GM12878 (cell line): ENCODE measurements around the gene FCN2. TPM values are rescaled to one million over a fixed set of nuclear protein-coding genes. Genes with fewer than 3 reads are reported as not detected.

Experiments
- ATAC-seq: fragments of 200-7000 bp; cut with Tn5 transposase; 3 replicates; pipeline ENCODE4 v1.9.1; 2020; ENCODE audit warnings: mild to moderate bottlenecking, moderate library complexity
- BruUV-seq: library from RNA; stranded (reverse); fragments of 400-500 nt; replicated peaks from 2 replicates; lab custom pipeline; 2021; lab: Mats Ljungman, UMichigan
- CTCF ChIA-PET: fragments of 300-600 bp; sonication (Branson Sonifier 250); formaldehyde crosslinking; extraction: SDS; loops from one replicate; lab custom pipeline; 2021; ENCODE audit warnings: inconsistent platforms; lab: Yijun Ruan, JAX
- POLR2A ChIA-PET: fragments of 350-600 bp; formaldehyde crosslinking; extraction: SDS; loops from one replicate; lab custom pipeline; 2021; ENCODE audit warnings: inconsistent platforms; lab: Charles Lee
- RAD21 ChIA-PET: fragments of 300-600 bp; sonication (Branson Sonifier 250); formaldehyde crosslinking; loops from one replicate; lab custom pipeline; 2023; ENCODE audit warnings: antibody characterized with exemption; ENCODE audit not compliant: unreplicated experiment; lab: Charles Lee
- SMC1A ChIA-PET: fragments of 300-600 bp; sonication (Branson Sonifier 250); formaldehyde crosslinking; loops from one replicate; lab custom pipeline; 2023; ENCODE audit not compliant: unreplicated experiment, uncharacterized antibody; lab: Charles Lee
- DNase-seq: peaks from one replicate; pipeline ENCODE4 v3.0.0-alpha.2; 2011; ENCODE audit warnings: low read depth, low spot score
- FAIRE-seq: peaks from 3 replicates; lab custom pipeline; 2011; peaks lifted over from hg19 to GRCh38; lab: Jason Lieb, UNC
- H2AFZ ChIP-seq: 2 replicates; pipeline ENCODE4 v1.6.0; 2011; ENCODE audit warnings: low read depth, low read length, control low read depth; ENCODE audit not compliant: control insufficient read depth
- H3K27ac ChIP-seq: 2 replicates; pipeline ENCODE4 v1.5.1; 2011; ENCODE audit warnings: control low read depth; ENCODE audit not compliant: control insufficient read depth, insufficient read depth
- H3K27me3 ChIP-seq, 2 experiments: replicated peaks in 1 of 2; 2 replicates each; pipeline versions ENCODE4 v1.6.0 to v1.6.1; 2011; ENCODE audit warnings: low read length in 1 of 2; ENCODE audit not compliant: control insufficient read depth in 2 of 2, insufficient read depth in 2 of 2
- H3K36me3 ChIP-seq, 2 experiments: 2 replicates each; pipeline ENCODE4 v1.5.1; 2011; ENCODE audit warnings: low read length in 1 of 2; ENCODE audit not compliant: control insufficient read depth in 2 of 2, insufficient read depth in 2 of 2
- H3K4me1 ChIP-seq: 2 replicates; pipeline ENCODE4 v1.6.1; 2011; ENCODE audit warnings: mild to moderate bottlenecking, low read length, moderate library complexity, mixed read lengths; ENCODE audit not compliant: control insufficient read depth, insufficient read depth
- H3K4me2 ChIP-seq: 2 replicates; pipeline ENCODE4 v1.6.0; 2011; ENCODE audit warnings: control low read depth; ENCODE audit not compliant: control insufficient read depth, insufficient read depth
- H3K4me3 ChIP-seq: fragments of 200-600 bp; sonication (generic); 2 replicates; pipeline ENCODE4 v1.5.1; 2016
- H3K79me2 ChIP-seq: 2 replicates; pipeline ENCODE4 v1.6.0; 2011; ENCODE audit warnings: low read length; ENCODE audit not compliant: control insufficient read depth, insufficient read depth
- H3K9ac ChIP-seq: 2 replicates; pipeline ENCODE4 v1.8.0; 2011; ENCODE audit warnings: low read length, control low read depth, mixed read lengths; ENCODE audit not compliant: control insufficient read depth, insufficient read depth
- H3K9me3 ChIP-seq: replicated peaks from 3 replicates; pipeline ENCODE4 v1.5.1; 2011; ENCODE audit warnings: mild to moderate bottlenecking, low read length; ENCODE audit not compliant: control insufficient read depth, insufficient read depth
- H4K20me1 ChIP-seq: 2 replicates; pipeline ENCODE4 v1.6.0; 2011; ENCODE audit not compliant: control insufficient read depth, insufficient read depth
- KAT2A ChIP-seq: conservative IDR thresholded peaks from 2 replicates; pipeline ENCODE4 v1.6.1; 2011; ENCODE audit warnings: low read depth, low read length; ENCODE audit not compliant: control insufficient read depth
- SP1 ChIP-seq: IDR thresholded peaks from one replicate; pipeline ENCODE4 v1.6.1; 2011; ENCODE audit warnings: low read depth, low read length
- WGBS: methylation state at CpG from one replicate; pipeline ENCODE4 v1.1.6; 2016; ENCODE audit warnings: low lambda C conversion rate; ENCODE audit not compliant: insufficient replicate concordance, insufficient coverage; ENCODE audit errors: missing lambda C conversion rate; 5-methylcytosine and 5-hydroxymethylcytosine counted together
- in situ Hi-C: fragments of 300-500 bp; cut with MboI; formaldehyde crosslinking; loops from 9 replicates; pipeline ENCODE4 v1.14.3; 2018; ENCODE audit warnings: mixed read lengths
- intact Hi-C: fragments of 100-400 bp; cut with micrococcal nuclease; formaldehyde crosslinking; loops from one replicate; pipeline ENCODE4 v1.14.2; 2022; ENCODE audit not compliant: unreplicated experiment
- polyA plus RNA-seq, 11 experiments: library from polyadenylated mRNA; depleted of rRNA in 4 of 11; unstranded in 6 of 11; stranded (reverse) in 5 of 11; fragments of >200 nt; fragmentation: Nextera tagmentation in 4 of 11; fragmentation: Illumina TruSeq in 1 of 11; extraction: Ambion mirVana in 4 of 11; extraction: Trizol in 1 of 11; gene quantifications; 1 replicate in 1 of 11; 2 replicates in 10 of 11; pipeline versions ENCODE4 v1.2.1 to v1.2.3, GENCODE V29; 2011 to 2016; ENCODE audit warnings: inconsistent platforms in 2 of 11, missing spikeins in 2 of 11, low read depth in 1 of 11
- total RNA-seq, 4 experiments: library from RNA; depleted of rRNA in 3 of 4; stranded (reverse); fragments of >200 nt in 3 of 4; fragmentation: Illumina TruSeq in 1 of 4; extraction: Trizol in 1 of 4; gene quantifications; 2 replicates each; pipeline versions ENCODE4 v1.2.1 to v1.2.3, GENCODE V29; 2013 to 2021

FCN2 gene
- total and polyA plus RNA-seq, 10 of the 15 experiments (the other 5 are each of a cell fraction or from before 2014, with no cell fraction given), result not detected

- 36% methylated on average over 16 of the region's 16 CpGs for WGBS
- POLR2A ChIA-PET, result no interaction called here
- no TSS peak for BruUV-seq
Observed at GRCh38 chr9:134835448-134835847, 45.2 kb upstream of the FCN2 start.

DNA sequence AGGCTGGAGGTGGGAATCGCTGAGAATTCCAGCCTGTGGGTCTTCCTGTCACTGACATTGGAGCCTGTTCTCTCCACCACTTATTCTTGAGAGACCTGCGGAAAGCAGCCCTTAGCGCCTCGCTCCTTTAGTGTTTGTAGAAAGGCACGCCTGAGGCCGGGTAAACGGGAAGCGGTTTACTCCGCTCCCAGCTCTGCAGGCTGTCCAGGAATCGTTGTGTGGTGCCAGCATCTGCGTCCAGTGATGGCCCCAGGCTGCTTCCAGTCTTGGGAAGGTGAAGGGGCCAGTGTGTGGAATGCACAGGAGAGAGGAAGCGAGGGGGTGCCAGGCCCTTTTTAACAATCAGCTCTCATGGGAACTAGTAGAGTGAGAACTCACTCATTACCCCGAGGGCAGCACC is 44.6 kb upstream of the FCN2 start:
- in situ Hi-C loops, result no loop called here
- CTCF ChIA-PET, result interaction anchor here (1.7 kb wide), 1 partner anchor 23 kb away, joined by 4 read pairs; no protein-coding TSS in a partner anchor
- DNase-seq, result no peak

More at GRCh38 chr9:134835448-134835847, 45.2 kb upstream of the FCN2 start:
- Histone ChIP-seq H3K36me3 (no peaks in the 10 kb centered on the region), H3K27me3 (no peaks in the 10 kb centered on the region; a peak in 1 of 4 replicates), H3K4me1 (no peaks in the 10 kb centered on the region), H3K9me3 (no peaks in the 10 kb centered on the region), H3K79me2 (no peaks in the 10 kb centered on the region), H3K4me2 (no peak overlapping the region), H3K9ac (no peak overlapping the region), H2AFZ (no peak overlapping the region), H4K20me1 (no peaks in the 10 kb centered on the region), H3K4me3 (no peak overlapping the region), H3K27ac (no peak overlapping the region)
- intact Hi-C loops, result no loop called here
- ChIA-PET CTCF (interaction anchor here (1.7 kb wide), 1 partner anchor 23 kb away, joined by 4 read pairs; no protein-coding TSS in a partner anchor), SMC1A (no interaction called here), RAD21 (no interaction called here)
- FAIRE-seq (no peak), DNase-seq (no peak), ATAC-seq (no peak)
- in situ Hi-C loops, result no loop called here
- TF ChIP-seq SP1, result no peak

More for the DNA sequence above, 44.6 kb upstream of the FCN2 start:
- Histone ChIP-seq H3K36me3 (no peaks in the 10 kb centered on the region), H3K4me2 (no peak overlapping the region), H3K27me3 (no peaks in the 10 kb centered on the region; a peak in 1 of 4 replicates), H3K9ac (no peak overlapping the region), H3K79me2 (no peaks in the 10 kb centered on the region), H3K9me3 (no peaks in the 10 kb centered on the region), H3K4me3 (no peak overlapping the region), H3K4me1 (no peaks in the 10 kb centered on the region), H3K27ac (no peak overlapping the region), H4K20me1 (no peaks in the 10 kb centered on the region), H2AFZ (no peak overlapping the region)
- FAIRE-seq (no peak), ATAC-seq (no peak)
- RAD21 ChIA-PET, result no interaction called here
- POLR2A ChIA-PET, result no interaction called here
- WGBS, result 47% methylated on average over 12 of the region's 13 CpGs
- intact Hi-C loops, result no loop called here
- SMC1A ChIA-PET, result no interaction called here
- TF ChIP-seq KAT2A, result no peak
- no TSS peak for BruUV-seq
